Measurements from ENCODE around the gene KCND3.

Gene KCND3

DNA sequence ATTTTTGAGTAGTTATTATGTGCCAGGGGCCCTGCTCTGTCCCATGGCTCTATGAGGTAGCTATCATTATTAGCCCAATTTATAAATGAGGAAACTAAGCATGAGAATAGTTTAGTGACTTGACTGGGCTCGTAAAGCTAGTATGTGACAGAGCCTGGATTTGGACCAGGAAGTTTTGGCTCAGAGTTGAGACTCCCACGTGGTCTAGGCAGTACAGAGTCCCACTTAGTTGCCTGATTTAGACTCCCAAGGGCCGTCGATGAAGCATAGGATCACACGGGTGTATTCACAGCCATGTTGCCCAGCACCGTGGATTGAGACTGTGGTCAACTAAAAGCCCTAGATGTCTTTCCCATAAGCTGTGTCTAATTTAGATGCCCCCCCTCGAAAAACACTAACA, 152.1 kb downstream of the KCND3 start:
- DNase-seq: no peak

DNA sequence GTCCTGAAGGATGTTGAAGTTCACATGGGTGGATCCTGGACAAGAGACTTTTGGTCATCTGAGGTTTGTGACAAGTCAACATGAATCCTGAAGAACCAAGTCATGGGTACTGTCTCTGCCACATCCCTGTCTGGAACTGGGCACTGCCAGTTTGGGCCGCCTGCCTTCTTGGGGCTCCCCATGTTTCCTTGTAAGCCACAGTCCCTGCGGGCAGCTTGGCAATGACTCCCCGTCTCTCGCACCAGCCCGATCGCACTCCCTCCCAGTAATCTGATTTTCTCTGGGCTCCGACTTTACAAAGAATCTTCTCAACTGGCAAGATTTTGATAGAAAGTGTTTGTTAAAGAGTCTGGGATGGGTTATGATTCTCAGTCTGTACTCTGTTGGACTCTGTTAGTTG, 153.4 kb downstream of the KCND3 start:
- DNase-seq: no peak

DNA sequence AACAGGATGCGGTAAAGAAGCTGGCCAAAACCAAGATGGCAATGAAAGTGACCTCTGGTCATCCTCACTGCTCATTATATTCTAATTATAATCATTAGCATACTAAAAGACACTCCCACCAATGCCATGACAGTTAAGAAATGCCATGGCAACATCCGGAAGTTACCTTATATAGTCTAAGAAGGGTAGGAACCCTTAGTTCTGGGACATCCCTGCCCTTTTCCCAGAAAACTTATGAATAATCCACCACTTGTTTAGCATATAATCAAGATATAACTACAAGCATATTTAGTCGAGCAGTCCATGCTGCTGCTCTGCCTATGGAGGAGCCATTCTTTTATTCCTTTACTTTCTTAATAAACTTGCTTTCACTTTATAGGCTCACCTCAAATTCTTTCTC, 154.0 kb downstream of the KCND3 start:
- DNase-seq: no peak

DNA sequence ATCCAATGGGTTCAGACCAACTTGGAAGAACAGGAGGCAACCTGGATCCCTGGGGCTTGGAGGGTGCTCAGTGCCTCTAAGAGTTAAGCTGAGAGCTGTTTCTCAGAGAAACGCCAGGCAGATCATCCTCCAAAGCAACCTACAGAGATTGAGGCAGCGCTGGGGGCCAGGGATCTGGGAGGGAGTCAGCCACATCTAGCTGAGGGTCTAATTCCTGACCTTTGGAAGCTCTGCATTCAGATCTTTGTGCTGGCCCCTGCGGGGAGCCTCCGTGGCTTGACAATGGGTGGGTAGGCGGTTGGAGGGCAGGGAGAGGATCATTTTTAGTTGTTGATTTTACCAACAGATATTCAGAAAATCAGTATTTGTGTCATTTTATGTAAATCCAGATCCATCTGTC, 154.5 kb downstream of the KCND3 start:
- no peak for DNase-seq

DNA sequence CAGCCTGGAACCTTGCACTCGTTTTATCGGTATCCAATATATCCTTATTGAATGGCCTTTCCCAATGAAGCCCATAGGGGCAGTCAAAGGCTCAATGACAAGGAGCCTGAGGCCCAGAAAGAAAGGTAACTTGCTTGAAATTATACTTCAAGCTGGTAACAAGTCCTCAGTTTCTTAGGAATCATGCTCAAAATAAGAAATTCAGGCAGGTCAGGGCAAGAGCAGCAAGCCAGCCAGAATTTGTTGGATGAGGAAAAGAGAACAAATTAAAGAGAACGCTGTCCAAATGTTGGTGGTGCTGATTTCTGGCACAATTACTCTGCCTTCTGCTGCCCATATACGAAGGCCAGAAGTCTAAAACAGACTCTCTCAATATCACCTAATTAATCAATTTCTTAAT, 156.1 kb downstream of the KCND3 start:
- DNase-seq: no peak

DNA sequence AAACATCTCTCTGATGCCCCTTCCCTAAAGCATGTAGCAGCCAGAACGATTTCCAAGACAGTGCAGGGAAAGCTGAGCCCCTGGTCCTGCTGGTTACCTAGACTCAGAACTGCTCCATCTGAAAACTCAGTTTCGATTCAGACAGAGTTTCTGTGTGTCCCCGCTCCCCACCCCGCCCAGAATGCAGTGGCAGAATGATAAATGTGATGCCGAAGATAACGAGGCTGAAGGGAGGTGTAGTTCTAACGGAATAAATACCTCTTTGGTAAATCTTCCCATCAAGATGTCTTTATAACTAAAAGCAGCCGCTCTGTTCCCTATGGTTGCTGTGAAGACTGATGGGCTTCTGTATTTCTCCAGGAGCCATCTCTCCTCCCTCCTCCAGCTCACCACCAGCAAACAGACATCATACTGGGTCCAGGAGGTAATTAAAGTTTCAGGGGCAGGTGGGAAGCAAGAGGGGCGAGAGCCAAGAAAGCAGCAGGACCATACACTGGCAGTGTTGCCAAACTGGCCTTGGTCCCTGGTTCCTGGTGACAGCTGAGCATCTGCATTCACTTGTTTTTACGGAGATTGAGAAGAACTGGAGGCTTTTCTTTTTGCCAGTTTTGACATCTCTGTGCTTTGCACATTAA, 156.8 kb downstream of the KCND3 start:
- no peak for DNase-seq

DNA sequence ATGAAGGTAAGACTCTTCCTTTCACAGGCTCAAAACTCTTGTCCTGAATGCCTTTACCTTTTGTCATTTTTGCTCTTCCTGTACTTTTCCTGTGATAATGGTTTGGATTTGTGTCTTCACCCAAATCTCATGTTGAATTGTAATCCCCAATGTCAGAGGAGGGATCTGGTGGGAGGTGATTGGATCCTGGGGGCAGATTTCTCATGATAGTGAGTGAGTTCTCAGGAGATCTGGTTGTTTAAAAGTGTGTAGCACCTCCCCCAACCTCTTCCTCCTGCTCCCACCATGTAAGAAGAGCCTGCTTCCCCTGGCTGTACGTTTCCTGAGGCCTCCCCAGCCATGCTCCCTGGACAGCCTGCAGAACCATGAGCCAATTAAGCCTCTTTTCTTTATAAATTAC, 158.3 kb downstream of the KCND3 start:
- DNase-seq: no peak

DNA sequence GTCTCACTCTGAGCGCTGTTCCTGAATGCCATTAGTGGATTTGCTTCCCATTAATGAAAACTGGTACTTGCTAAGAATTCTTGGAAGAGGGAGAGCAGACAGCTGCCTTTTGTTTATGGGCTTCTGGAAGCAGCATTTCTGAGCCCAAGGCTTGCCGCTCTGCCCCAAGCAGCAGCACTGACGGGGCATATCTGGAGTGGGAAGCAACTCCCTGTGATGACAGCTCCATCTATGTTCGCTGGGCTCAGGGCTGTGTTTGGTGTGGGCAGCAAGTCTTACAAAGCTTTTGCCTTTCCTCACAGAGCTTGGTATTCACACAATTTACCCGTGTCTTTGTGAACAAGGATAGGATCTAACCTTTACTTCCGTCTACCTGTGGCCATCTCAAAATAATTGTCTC, 161.5 kb downstream of the KCND3 start:
- no peak for DNase-seq

DNA sequence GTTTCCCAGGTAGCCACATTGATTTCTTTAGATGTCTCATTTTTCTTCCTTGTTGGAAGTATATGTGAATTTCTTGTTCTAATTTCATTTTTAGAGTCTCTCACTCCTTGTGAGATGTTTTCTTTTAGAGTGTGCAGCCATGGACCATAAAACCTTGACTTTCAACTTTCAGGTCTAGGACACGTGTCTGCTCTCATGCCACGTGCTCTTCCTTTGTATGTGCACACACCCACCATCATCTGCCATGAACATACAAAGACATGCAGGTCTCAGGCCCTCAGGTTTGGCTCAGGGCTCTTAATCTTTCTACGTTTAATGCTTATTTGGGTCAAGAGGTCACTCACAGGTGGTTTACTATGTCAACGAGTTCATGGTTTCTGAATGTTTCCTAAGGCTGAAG, 163.2 kb downstream of the KCND3 start:
- DNase-seq: no peak

DNA sequence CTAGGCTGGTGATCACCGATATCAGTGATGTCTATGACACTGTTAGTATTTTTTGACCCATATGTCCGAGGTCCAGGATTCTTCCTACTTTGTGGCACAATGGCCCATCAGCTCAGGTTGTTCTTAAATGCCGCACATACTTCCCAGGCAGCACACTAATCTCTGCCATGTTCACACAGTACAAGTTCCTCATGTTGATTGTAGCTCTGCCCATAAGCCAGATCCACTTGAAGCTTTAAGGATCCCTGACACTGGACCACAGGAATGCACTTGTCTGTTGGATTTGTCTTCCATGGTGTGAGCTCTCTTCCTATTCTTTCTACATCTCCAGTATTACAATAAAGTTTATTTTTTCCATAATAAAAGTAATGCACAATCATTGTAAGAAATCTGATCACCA, 164.3 kb downstream of the KCND3 start:
- no peak for DNase-seq

DNA sequence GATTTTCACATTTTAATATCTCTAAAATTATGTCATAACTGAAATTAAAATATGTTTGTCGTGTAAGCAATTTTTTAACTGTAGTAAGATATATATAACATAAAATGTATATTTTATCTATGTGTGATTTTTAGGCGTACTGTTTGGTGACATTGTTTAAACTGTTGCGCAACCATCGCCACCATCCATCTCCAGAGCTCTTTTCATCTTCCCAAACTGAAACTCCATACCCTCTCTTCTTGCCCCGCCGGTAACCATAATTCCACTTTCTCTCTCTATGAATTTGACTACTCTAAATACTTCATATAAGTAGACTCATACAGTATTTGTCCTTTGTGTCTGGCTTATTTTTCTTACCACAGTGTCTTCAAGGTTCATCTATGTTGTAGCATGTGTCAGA, 167.3 kb downstream of the KCND3 start:
- no peak for DNase-seq

DNA sequence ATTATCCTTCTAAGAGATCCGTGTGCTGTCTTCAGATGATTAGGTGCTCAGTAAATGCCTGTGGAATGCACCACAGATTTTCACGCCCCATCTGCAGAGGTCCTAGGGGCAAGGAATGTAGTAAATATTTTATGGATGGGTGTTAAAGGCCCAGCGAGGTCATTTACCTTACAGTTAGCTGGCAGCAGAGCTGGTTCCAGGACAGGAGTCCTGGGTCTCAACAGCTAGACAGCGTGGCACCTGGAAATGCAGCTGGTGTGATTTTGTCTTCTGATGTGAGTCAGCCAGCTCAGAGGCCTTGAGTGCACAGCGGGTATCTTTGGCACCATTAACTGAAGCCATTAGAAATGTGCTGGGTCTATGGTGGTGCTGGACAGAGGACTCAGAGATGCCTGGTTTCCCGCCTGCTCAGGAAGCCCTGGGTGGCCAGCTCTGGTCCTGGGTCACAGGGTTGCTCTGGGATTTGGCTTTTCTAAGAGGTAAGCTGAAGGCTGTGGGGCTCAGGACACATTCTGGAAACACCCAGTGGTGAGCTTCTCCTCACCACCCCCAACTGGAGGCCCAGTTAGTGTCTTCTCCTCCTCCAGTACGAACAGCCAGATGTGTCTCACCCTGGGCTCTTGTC, 168.2 kb downstream of the KCND3 start:
- DNase-seq: no peak

DNA sequence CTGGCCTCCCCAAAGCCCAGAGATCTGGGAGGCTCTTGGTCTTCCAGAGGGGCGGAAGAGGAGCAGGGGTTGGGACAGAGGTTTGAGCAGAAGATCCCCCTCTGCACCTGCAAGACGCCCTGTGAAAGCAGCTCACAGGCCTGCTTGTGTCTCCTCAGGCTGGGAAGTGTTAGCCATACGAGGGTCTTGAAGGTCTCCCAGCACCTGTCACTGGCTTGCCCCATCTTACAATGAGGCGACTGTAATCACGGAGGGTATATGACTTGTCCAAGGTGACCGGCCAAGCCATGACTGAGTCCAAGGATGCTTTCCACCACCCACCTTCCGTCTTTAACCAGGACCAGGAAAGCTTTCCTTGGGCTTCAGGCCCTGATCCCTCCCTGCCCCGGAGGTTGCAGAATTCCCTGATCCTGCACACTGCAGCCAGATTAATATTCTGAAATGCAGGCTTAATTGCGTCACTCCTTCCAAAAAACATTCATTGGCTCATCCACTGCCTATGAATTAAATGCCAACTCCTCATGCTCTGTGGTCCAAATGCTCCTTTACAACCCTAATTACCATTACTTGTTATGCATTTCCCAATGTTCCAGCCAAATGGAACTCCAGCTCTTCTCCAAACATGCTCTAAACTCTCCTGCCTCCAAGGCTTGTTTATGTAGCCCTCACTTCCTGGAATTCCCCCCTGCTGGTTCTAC, 169.8 kb downstream of the KCND3 start:
- DNase-seq: no peak

DNA sequence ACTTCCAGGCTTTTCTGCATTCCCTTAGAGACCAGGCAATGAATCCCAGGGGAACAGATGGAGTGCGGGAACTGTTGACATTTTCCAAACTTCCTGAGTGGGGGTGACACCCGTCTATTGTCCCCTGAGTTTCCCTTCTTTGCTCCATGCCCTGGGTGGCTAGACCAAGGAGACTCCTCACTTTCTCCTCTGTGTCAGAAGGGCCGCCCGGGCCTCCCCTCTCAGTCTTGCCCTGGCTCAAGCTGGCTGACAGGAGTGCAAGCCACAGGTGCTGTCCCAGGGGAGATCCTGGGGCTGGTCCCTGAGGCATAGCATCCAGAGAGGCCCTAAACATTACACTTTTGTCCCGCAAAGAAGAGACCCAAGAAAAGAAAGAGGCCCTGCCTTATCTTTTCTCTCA, 170.9 kb downstream of the KCND3 start:
- DNase-seq: no peak

DNA sequence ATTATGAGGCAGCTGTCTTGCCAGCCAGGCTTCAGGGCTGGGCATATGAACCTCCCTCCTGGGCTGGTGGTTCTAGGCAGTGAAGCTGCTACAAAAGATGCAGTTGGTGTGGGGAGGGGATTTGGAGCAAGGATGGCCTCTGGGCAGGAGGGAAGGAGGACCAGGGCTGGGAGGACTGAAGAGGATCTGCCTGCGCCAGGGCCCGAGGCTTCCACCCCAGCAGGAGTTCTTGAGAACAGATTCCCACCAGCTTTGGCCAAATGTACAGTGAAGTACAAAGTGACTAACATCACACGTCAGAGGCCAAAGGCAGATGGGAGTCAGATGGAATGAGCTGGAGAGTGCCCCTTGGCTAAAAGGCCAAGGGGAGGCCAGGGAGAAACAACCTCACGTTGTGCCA, 171.4 kb downstream of the KCND3 start:
- no peak for DNase-seq

DNA sequence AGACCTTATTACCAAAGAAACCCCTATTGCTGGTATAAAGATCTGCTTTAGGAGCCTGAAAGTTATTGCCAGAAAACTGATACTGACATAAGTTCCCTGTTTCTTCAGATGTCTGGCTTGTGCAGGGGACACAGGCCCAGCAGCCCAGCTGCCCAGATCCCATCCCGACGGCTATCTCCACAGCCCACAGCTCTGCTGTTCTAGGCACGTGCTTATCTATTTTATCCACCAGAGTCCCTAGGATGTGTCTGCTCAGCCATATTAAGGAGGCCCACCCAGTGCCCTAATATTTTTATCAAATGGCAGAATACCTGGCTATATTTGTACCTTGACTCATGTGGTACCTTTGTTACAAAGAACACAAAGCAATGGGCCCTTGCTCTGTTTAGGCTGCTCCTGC, 174.8 kb downstream of the KCND3 start:
- DNase-seq: no peak

DNA sequence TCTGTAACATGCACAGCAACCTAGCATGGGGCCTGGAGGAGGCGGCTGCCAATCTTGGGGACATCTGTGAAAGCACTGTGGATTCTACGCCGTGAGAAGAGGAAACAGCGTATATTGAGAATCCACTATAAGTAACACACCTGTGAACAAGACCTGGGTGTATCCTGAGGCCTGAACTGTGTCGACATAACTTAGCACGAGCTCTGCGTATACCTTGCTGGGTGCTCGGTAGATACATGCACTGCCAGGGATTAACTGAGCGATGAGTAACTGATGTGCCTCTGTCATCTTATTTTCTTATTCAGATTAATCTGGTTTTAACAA, 175.2 kb downstream of the KCND3 start:
- DNase-seq: no peak

DNA sequence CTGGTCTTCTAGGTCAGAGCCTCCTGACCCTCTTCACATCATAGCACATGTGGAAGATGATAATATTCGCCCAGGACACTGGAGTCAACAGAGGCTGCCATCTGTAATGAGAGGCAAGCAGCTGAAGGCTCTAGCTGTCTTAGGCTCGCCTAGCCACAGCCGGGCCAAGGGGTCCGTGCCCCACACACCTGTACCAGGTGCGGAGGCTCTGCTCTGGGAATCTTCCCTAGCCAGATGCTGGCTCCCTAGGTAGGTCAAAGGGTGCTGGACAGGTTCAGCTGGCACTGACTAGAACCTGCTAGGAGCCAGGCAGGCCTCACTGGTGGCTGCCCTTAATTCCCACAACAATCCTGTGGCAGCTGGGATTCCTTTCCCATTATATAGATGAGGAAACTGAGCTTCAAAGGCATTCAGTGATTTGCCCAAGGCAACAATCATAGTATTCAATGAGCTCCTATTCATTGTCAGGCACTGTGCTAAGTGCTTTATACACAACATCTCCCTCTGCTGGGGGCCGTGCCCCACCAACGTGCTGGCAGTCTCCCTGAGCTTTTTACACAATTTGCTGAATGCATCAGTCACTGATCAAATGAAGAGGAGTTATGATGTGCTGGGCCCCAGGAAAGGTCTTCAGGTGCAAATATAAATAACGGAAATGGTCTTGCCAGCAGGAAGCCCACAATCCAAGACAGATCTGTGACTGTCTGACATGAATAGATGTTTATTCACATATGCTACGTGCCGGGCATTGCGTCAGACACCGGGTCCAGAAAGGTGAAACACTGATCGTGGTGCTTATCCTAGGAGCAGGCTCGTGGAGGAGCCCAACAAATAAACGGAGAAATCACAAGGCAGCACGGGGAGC, 175.8 kb downstream of the KCND3 start:
- DNase-seq: no peak

DNA sequence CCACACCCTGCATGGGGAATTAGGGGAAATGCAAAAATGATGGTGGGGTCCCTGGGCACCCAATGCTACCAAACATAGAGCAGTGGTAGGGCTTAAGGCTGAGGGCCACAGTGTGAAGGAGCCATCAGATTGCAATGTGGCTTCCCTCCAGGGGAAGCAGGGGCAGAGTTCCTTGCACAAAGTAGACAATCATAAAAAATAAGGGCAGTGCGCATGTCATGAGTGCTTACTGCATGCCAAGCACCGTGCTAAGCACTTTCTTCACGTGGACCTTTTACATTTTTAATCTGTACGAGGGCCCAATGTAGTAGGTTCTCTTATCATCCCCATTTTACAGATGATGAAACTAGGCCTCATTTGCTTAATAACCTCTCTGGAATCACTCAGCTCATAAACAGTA, 177.2 kb downstream of the KCND3 start:
- DNase-seq: no peak

DNA sequence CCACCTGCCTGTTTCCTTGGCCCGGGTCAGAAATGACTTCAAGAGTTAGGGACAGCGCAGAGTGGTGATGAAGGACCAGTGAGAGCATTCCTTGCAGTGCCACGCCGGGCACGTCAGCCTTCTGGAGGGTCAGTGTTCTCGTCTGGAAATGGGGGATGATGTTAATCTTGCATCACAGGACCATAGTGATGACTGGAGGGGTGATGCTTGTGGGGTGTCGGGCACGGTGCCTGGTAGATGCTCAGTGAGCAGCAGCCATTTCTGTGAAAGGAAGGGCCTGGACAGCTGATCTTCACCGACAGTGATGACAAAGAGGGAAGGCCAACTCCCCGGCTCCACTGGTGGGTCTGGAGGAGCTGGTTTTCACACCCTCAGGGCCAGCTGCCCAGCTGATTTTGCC, 177.6 kb downstream of the KCND3 start:
- no peak for DNase-seq

DNA sequence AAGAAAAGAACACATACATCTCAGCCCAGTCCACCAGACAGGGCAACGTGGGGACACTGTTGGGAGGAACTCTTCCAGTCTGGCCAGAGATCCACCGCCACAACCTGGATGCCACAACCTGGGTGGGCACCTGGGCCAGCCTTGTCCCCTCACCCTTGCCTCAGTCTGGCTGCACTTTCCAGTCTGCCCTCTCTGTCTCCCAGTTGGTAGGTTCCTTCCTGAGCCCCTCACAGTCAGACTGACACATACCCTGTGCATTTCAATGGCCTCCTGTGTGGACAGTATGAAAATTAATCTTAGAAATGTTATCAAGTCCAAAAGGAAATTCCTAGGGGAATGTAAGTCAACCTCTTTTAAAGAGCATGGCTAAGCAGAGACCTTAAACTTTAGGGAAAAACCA, 184.2 kb downstream of the KCND3 start:
- no peak for DNase-seq

DNA sequence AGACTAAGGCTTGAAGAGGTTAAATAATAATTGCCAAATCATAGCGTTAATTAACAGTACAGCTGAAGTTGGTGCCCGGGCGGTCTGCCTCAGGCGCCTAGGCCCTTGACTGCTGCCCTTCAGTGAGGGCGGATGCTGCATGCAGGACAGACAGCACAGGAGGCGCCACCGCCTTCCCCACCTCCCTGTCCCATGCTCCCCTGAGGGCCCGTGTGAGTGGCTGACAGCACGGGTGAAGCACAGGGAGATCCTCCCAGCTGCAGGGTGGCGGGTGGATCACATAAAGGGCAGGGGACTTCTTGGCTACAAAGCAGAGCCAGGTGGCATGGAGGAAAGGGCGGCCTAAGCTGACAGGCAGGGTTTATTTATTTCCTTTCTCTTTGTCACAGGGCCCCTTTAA, 184.7 kb downstream of the KCND3 start:
- no peak for DNase-seq

DNA sequence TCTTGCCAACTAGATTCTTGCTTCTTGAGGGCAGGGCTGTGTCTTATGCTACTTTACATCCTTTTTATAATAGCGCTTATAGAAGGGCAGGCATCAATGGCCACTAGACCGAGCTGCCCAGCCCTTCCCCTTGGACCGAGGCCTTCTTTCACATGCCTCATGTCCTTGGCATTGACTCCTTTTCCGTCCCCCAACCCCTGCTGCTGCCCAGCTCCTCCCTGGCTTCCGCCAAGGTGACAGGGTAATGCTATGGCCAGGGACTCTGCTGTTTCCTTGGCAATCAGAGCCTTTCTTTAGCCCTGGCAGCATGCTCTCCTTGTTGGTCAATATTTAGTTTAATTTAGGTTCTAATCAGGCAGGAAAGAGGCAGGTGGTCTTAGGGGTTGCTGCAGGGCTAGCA, 185.5 kb downstream of the KCND3 start:
- DNase-seq: no peak

DNA sequence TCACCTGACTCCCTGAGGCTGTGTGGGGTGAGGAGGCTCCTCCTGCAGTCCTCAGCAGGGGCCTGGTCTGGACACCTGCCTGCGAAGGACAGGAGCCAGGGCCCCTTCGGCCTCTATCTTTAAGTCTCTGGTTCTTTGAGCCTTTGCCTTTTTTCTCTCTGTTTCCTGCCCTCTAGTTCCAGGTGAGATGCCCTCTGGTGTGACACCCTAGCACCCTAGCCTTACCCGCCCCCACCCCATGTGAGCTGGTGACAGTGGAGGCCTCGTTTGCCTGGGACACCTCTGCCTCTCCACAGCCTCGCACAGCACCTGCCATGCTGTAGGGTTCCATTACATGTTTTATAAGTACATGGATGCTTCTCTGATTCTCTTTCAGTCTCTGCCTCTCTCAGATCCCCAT, 186.5 kb downstream of the KCND3 start:
- DNase-seq: no peak
